ENCODE results near the gene RAB1A.

Gene RAB1A

DNA sequence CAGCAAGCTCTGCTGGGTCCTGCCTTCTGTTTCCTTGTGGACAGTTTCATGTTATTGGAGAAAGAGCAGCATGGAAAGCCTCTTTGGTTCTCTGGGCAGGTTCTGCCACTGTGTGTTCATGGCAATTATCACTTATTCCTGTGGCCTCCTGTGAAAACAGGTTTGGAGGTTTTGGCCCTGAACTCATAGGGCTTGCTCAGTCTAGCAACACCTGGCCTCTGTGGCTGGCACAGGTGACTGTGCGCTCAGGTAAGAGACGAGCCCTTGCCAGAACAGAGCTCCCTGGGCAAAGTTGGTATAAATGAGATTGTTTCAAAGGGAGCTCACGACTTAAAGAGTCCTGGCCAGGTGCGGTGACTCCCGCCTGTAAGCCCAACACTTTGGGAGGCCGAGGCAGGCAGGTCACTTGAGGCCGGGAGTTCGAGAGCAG is 68.0 kb downstream of the RAB1A start:
- H3K27ac ChIP-seq (ENCODE audit: low read depth, low read length) = no peak overlapping the region
- peaks cover 3% of the 10 kb centered on the region; the same call in 1 of the 2 replicates for H4K20me1 ChIP-seq (ENCODE audit: control insufficient read depth, insufficient read depth, low read depth, low read length)
- no peaks in the 10 kb centered on the region for H3K9me3 ChIP-seq (ENCODE audit: control insufficient read depth, insufficient read depth, low read length)
- H3K79me2 ChIP-seq (ENCODE audit: control insufficient read depth, low read length) = peaks cover 34% of the 10 kb centered on the region
- no peaks in the 10 kb centered on the region for H3K27me3 ChIP-seq (ENCODE audit: control insufficient read depth, low read length)
- H3K4me2 ChIP-seq (ENCODE audit: low read length) = no peak overlapping the region
- peaks cover 26% of the 10 kb centered on the region for H3K4me1 ChIP-seq (ENCODE audit: control insufficient read depth, low read length)
- no peaks in the 10 kb centered on the region for H3F3A ChIP-seq (ENCODE audit: control insufficient read depth, insufficient read depth)
- TF ChIP-seq, protein P1, sequence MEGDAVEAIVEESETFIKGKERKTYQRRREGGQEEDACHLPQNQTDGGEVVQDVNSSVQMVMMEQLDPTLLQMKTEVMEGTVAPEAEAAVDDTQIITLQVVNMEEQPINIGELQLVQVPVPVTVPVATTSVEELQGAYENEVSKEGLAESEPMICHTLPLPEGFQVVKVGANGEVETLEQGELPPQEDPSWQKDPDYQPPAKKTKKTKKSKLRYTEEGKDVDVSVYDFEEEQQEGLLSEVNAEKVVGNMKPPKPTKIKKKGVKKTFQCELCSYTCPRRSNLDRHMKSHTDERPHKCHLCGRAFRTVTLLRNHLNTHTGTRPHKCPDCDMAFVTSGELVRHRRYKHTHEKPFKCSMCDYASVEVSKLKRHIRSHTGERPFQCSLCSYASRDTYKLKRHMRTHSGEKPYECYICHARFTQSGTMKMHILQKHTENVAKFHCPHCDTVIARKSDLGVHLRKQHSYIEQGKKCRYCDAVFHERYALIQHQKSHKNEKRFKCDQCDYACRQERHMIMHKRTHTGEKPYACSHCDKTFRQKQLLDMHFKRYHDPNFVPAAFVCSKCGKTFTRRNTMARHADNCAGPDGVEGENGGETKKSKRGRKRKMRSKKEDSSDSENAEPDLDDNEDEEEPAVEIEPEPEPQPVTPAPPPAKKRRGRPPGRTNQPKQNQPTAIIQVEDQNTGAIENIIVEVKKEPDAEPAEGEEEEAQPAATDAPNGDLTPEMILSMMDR (IDR thresholded peaks at IDR 0.05; ENCODE audit: low read depth, low read length, poor library complexity, severe bottlenecking) = no peak
- no peak for TF ChIP-seq EZH2phosphoT487 (IDR thresholded peaks at IDR 0.05; ENCODE audit: borderline replicate concordance, low read length)
- no peaks in the 10 kb centered on the region for H3K36me3 ChIP-seq (ENCODE audit: control insufficient read depth, low read length)
- H3K4me3 ChIP-seq (ENCODE audit: low read length) = no peak overlapping the region
- H3K9me2 ChIP-seq (replicated peaks; ENCODE audit: control insufficient read depth, low read length) = no peaks in the 10 kb centered on the region

DNA sequence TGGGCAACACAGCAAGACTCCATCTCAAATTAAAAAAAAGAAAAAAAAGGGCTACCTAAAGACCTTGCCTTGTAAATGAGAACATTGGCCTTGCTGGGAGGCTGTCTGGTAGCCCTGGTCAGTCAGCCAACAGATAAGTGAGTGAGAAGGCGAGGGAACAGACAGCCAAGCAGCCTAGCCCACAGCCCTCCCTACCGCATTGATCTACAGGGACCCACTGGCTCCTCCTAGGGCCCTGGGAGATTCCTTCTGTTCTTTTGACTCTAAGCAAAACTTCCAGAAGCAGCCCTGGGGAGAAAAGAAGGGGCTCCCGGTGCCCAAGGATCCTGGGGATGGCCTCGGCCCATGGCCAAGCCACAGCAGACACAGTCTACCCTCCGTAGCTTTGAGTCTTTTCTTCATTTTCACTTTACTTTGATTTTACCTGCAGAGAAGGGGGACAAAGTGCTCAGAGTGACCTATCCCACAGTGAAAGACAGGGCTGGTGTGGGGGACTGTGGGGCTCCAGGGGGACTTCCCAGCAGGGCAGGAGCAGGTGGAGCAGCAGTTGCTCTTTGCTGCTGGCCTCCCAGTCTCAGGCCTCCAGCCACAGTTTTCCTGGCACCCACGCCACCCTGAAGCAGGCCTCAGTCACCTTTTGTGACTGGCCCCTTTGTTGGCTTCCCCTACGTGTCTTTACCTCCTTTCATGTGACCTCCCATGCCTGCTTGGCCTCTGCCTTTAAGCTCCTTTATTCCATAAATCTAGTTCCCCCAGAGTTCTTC is 68.6 kb downstream of the RAB1A start:
- H3K27me3 ChIP-seq (ENCODE audit: control insufficient read depth, low read length) = no peaks in the 10 kb centered on the region
- TF ChIP-seq, protein P1 (IDR thresholded peaks at IDR 0.05; ENCODE audit: low read depth, low read length, poor library complexity, severe bottlenecking) = no peak
- TF ChIP-seq EZH2phosphoT487 (IDR thresholded peaks at IDR 0.05; ENCODE audit: borderline replicate concordance, low read length) = no peak
- H3K4me3 ChIP-seq (ENCODE audit: low read length) = no peak overlapping the region
- peaks cover 37% of the 10 kb centered on the region for H3K79me2 ChIP-seq (ENCODE audit: control insufficient read depth, low read length)
- H3K27ac ChIP-seq (ENCODE audit: low read depth, low read length) = no peak overlapping the region
- no peaks in the 10 kb centered on the region for H3K36me3 ChIP-seq (ENCODE audit: control insufficient read depth, low read length)
- no peaks in the 10 kb centered on the region for H3K9me2 ChIP-seq (replicated peaks; ENCODE audit: control insufficient read depth, low read length)
- H3K4me2 ChIP-seq (ENCODE audit: low read length) = no peak overlapping the region
- peaks cover 27% of the 10 kb centered on the region for H3K4me1 ChIP-seq (ENCODE audit: control insufficient read depth, low read length)
- H3K9me3 ChIP-seq (ENCODE audit: control insufficient read depth, insufficient read depth, low read length) = no peaks in the 10 kb centered on the region
- H4K20me1 ChIP-seq (ENCODE audit: control insufficient read depth, insufficient read depth, low read depth, low read length) = peaks cover 3% of the 10 kb centered on the region; the same call in 1 of the 2 replicates
- H3F3A ChIP-seq (ENCODE audit: control insufficient read depth, insufficient read depth) = no peaks in the 10 kb centered on the region

DNA sequence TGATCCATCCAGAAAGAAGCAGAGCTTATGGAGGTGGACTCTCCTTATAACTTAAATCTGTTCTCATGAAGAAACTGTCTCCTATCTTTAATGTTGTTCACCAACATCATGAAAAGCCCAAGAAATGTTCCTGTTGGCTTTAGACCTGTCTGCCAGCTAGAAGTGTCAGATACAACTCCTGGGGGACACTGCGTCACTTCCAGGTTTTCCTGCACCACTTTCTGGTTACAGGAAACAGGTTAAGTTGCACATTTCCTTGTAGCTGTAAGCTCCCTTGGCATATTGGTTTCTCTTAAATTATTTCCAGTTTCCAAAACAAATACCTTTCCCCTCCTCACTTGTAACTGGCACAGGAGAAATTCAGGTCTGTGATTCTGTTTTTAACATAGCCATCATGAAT is 70.8 kb downstream of the RAB1A start:
- Histone ChIP-seq H3K27ac (ENCODE audit: low read depth, low read length) (no peak overlapping the region), H3K4me2 (ENCODE audit: low read length) (no peak overlapping the region), H3K27me3 (ENCODE audit: control insufficient read depth, low read length) (no peaks in the 10 kb centered on the region), H3K9me2 (replicated peaks; ENCODE audit: control insufficient read depth, low read length) (no peaks in the 10 kb centered on the region), H3F3A (ENCODE audit: control insufficient read depth, insufficient read depth) (no peaks in the 10 kb centered on the region), H3K4me3 (ENCODE audit: low read length) (no peak overlapping the region), H3K9me3 (ENCODE audit: control insufficient read depth, insufficient read depth, low read length) (no peaks in the 10 kb centered on the region), H4K20me1 (ENCODE audit: control insufficient read depth, insufficient read depth, low read depth, low read length) (peaks cover 2% of the 10 kb centered on the region; the same call in 1 of the 2 replicates), H3K79me2 (ENCODE audit: control insufficient read depth, low read length) (peaks cover 34% of the 10 kb centered on the region), H3K4me1 (ENCODE audit: control insufficient read depth, low read length) (peaks cover 32% of the 10 kb centered on the region), H3K36me3 (ENCODE audit: control insufficient read depth, low read length) (no peaks in the 10 kb centered on the region)
- no peak for TF ChIP-seq EZH2phosphoT487 (IDR thresholded peaks at IDR 0.05; ENCODE audit: borderline replicate concordance, low read length)
- TF ChIP-seq, protein P1 (IDR thresholded peaks at IDR 0.05; ENCODE audit: low read depth, low read length, poor library complexity, severe bottlenecking) = no peak

All from DOHH2 (cell line).